HCT116 (cell line): ENCODE measurements around the gene CKAP4. TPM values are rescaled to one million over a fixed set of nuclear protein-coding genes. Genes with fewer than 3 reads are reported as not detected.

ENCODE experiments used
- ATAC-seq: fragments of 200-7000 bp; cut with Tn5 transposase; 2 replicates; pipeline ENCODE4 v1.9.1; 2020; ENCODE audit warnings: mild to moderate bottlenecking, moderate library complexity
- BruUV-seq: library from RNA; stranded (reverse); fragments of 400-500 nt; replicated peaks from 2 replicates; lab custom pipeline; 2021; lab: Mats Ljungman, UMichigan
- CTCF ChIA-PET: fragments of 300-600 bp; sonication (Branson Sonifier 250); formaldehyde crosslinking; loops from one replicate; lab custom pipeline; 2021; ENCODE audit warnings: antibody characterized with exemption; lab: Charles Lee
- POLR2A ChIA-PET: fragments of 300-600, 350-600 bp; sonication (Branson Sonifier 250); formaldehyde crosslinking; loops from one replicate; lab custom pipeline; 2021; ENCODE audit warnings: antibody characterized with exemption; lab: Charles Lee
- RAD21 ChIA-PET, 2 experiments: fragments of 300-600 bp; sonication (Branson Sonifier 250); formaldehyde crosslinking; loops; one replicate each; lab custom pipeline; 2023; ENCODE audit warnings: low total read pairs in 2 of 2; ENCODE audit not compliant: uncharacterized antibody in 2 of 2, unreplicated experiment in 2 of 2, low non-redundant PET in 1 of 2; lab: Charles Lee
- DNase-seq: peaks from one replicate; pipeline ENCODE4 v3.0.0-alpha.2; 2010; ENCODE audit warnings: low read depth, low spot score
- H2AFZ ChIP-seq: fragments of 200-600 bp; shearing (Covaris generic), sonication (generic); 2 replicates; pipeline ENCODE4 v1.6.1; 2017; ENCODE audit warnings: low read depth, mixed run types, mixed read lengths, antibody characterized with exemption, low read length; ENCODE audit not compliant: poor library complexity, severe bottlenecking
- H3K27ac ChIP-seq: 2 replicates; pipeline ENCODE4 v1.5.1; 2012; ENCODE audit warnings: low read depth, low read length
- H3K27me3 ChIP-seq: fragments of 200-600 bp; sonication (generic); 2 replicates; pipeline ENCODE4 v1.6.1; 2016; ENCODE audit warnings: mixed run types, low read length, mixed read lengths; ENCODE audit not compliant: insufficient read depth
- H3K36me3 ChIP-seq, 2 experiments: fragments of 200-500 bp in 1 of 2; fragments of 200-600 bp in 1 of 2; sonication (Bioruptor generic) in 1 of 2; sonication (generic) in 1 of 2; 2 replicates each; pipeline versions ENCODE4 v1.5.1 to v1.6.1; 2014 to 2016; ENCODE audit warnings: low read length in 2 of 2, inconsistent platforms in 1 of 2, mixed read lengths in 1 of 2, mixed run types in 1 of 2; ENCODE audit not compliant: insufficient read depth in 2 of 2, control insufficient read depth in 1 of 2
- H3K4me1 ChIP-seq, 2 experiments: fragments of 200-600 bp in 1 of 2; sonication (generic) in 1 of 2; 2 replicates each; pipeline versions ENCODE4 v1.5.1 to v1.6.1; 2012 to 2017; ENCODE audit warnings: low read length in 2 of 2, inconsistent platforms in 1 of 2, mild to moderate bottlenecking in 1 of 2, mixed read lengths in 1 of 2, mixed run types in 1 of 2, moderate library complexity in 1 of 2; ENCODE audit not compliant: insufficient read depth in 2 of 2, control insufficient read depth in 1 of 2
- H3K4me2 ChIP-seq: fragments of 200-600 bp; sonication (generic); 2 replicates; pipeline ENCODE4 v1.6.1; 2017; ENCODE audit warnings: mixed run types, low read length, mixed read lengths
- H3K4me3 ChIP-seq, 2 experiments: fragments of 200-600 bp in 1 of 2; sonication (generic) in 1 of 2; replicated peaks in 1 of 2; 2 replicates each; pipeline ENCODE4 v1.5.1; 2011 to 2016; ENCODE audit warnings: low read length in 2 of 2, control low read depth in 1 of 2, low read depth in 1 of 2, mild to moderate bottlenecking in 1 of 2, mixed read lengths in 1 of 2, mixed run types in 1 of 2
- H3K79me2 ChIP-seq: fragments of 200-600 bp; sonication (generic); 2 replicates; pipeline ENCODE4 v1.6.1; 2017; ENCODE audit warnings: mild to moderate bottlenecking, mixed run types, low read length, moderate library complexity, mixed read lengths; ENCODE audit not compliant: insufficient read depth
- H3K9ac ChIP-seq: fragments of 200-600 bp; sonication (generic); 2 replicates; pipeline ENCODE4 v1.6.1; 2016; ENCODE audit warnings: low read length, mixed read lengths
- H3K9me2 ChIP-seq: fragments of 200-600 bp; sonication (generic), shearing (Covaris generic); 2 replicates; pipeline ENCODE4 v1.6.1; 2017; ENCODE audit warnings: mixed run types, mild to moderate bottlenecking, moderate library complexity; ENCODE audit not compliant: insufficient read depth
- H3K9me3 ChIP-seq, 2 experiments: fragments of 200-500 bp in 1 of 2; fragments of 200-600 bp in 1 of 2; sonication (Bioruptor generic) in 1 of 2; sonication (generic) in 1 of 2; 2 replicates each; pipeline ENCODE4 v1.6.1; 2014 to 2017; ENCODE audit warnings: low read length in 2 of 2, mixed read lengths in 2 of 2, inconsistent platforms in 1 of 2, low read depth in 1 of 2, mild to moderate bottlenecking in 1 of 2, mixed run types in 1 of 2, moderate library complexity in 1 of 2; ENCODE audit not compliant: control insufficient read depth in 1 of 2, insufficient read depth in 1 of 2
- H4K20me1 ChIP-seq: fragments of 200-600 bp; sonication (generic), shearing (Covaris generic); 2 replicates; pipeline ENCODE4 v1.6.1; 2017; ENCODE audit warnings: mixed run types, mild to moderate bottlenecking, moderate library complexity; ENCODE audit not compliant: insufficient read depth
- ATF3 ChIP-seq: IDR thresholded peaks from 2 replicates; pipeline ENCODE4 v1.6.1; 2012
- CEBPB ChIP-seq: IDR thresholded peaks from 2 replicates; pipeline ENCODE4 v1.6.1; 2012; ENCODE audit warnings: low read depth
- EGR1 ChIP-seq: IDR thresholded peaks from 2 replicates; pipeline ENCODE4 v1.6.1; 2012; ENCODE audit warnings: low read depth
- ELF1 ChIP-seq: IDR thresholded peaks from 2 replicates; pipeline ENCODE4 v1.6.1; 2012; ENCODE audit warnings: low read depth, borderline replicate concordance
- EZH2 ChIP-seq: fragments of 200-600 bp; sonication (generic); IDR thresholded peaks from 2 replicates; pipeline ENCODE4 v1.6.1; 2017; ENCODE audit warnings: antibody characterized with exemption, mixed run types
- EZH2phosphoT487 ChIP-seq: fragments of 200-600 bp; IDR thresholded peaks from 2 replicates; pipeline ENCODE4 v1.6.1; 2018; ENCODE audit warnings: antibody characterized with exemption, borderline replicate concordance
- FOSL1 ChIP-seq: IDR thresholded peaks from 2 replicates; pipeline ENCODE4 v1.6.1; 2012; ENCODE audit warnings: low read depth
- JUND ChIP-seq: IDR thresholded peaks from 2 replicates; pipeline ENCODE4 v1.6.1; 2012
- POLR2AphosphoS5 ChIP-seq: IDR thresholded peaks from 2 replicates; pipeline ENCODE4 v1.6.1; 2011; ENCODE audit warnings: mild to moderate bottlenecking, low read depth, low read length, moderate library complexity
- RAD21 ChIP-seq: IDR thresholded peaks from 2 replicates; pipeline ENCODE4 v1.6.1; 2012; ENCODE audit warnings: low read depth, mild to moderate bottlenecking
- SIN3A ChIP-seq: IDR thresholded peaks from 2 replicates; pipeline ENCODE4 v1.6.1; 2012; ENCODE audit warnings: low read depth
- TCF7L2 ChIP-seq: IDR thresholded peaks from 2 replicates; pipeline ENCODE4 v1.7.0; 2011; ENCODE audit warnings: borderline replicate concordance, inconsistent platforms; ENCODE audit not compliant: insufficient read depth, insufficient read length; ENCODE audit errors: extremely low read depth
- YY1 ChIP-seq: IDR thresholded peaks from 2 replicates; pipeline ENCODE4 v1.6.1; 2011; ENCODE audit warnings: low read length, low read depth, moderate library complexity, mild to moderate bottlenecking; ENCODE audit not compliant: insufficient replicate concordance; ENCODE audit errors: extremely low read depth
- ZBTB33 ChIP-seq: IDR thresholded peaks from 2 replicates; pipeline ENCODE4 v1.6.1; 2011; ENCODE audit warnings: mild to moderate bottlenecking, low read length, moderate library complexity; ENCODE audit not compliant: insufficient replicate concordance; ENCODE audit errors: extremely low read depth
- ZFX ChIP-seq: fragments of 450-650 bp; IDR thresholded peaks from 2 replicates; pipeline ENCODE4 v1.6.1; 2017
- ZNF274 ChIP-seq: fragments of 200-500 bp; sonication (Bioruptor generic); IDR thresholded peaks from 2 replicates; pipeline ENCODE4 v1.6.1; 2014; ENCODE audit warnings: mild to moderate bottlenecking, low read depth, low read length, inconsistent platforms
- intact Hi-C: fragments of 100-400 bp; cut with micrococcal nuclease; formaldehyde crosslinking; loops from 2 replicates; pipeline ENCODE4 v1.10.0; 2022
- total RNA-seq: library from RNA; stranded (reverse); gene quantifications from one replicate; pipeline ENCODE4 v1.2.1, GENCODE V29; 2021; ENCODE audit not compliant: unreplicated experiment
- TF ChIP-seq, protein P1 (sequence below): IDR thresholded peaks from 2 replicates; pipeline ENCODE4 v1.6.1; 2012
- TF ChIP-seq, protein P2 (sequence below), 3 experiments: fragments of 200-600 bp in 1 of 3; sonication (generic) in 1 of 3; IDR thresholded peaks in 2 of 3; conservative IDR thresholded peaks in 1 of 3; 2 replicates each; pipeline ENCODE4 v1.5.1; 2012 to 2017; ENCODE audit warnings: low read depth in 2 of 3, low read length in 2 of 3, antibody characterized with exemption in 1 of 3, borderline replicate concordance in 1 of 3, control low read depth in 1 of 3, mild to moderate bottlenecking in 1 of 3, mixed read lengths in 1 of 3, mixed run types in 1 of 3, moderate library complexity in 1 of 3; ENCODE audit not compliant: insufficient read depth in 1 of 3

The CKAP4 gene
- total RNA-seq, 1 experiment from 2014 or later, result 45.9 TPM

DNA sequence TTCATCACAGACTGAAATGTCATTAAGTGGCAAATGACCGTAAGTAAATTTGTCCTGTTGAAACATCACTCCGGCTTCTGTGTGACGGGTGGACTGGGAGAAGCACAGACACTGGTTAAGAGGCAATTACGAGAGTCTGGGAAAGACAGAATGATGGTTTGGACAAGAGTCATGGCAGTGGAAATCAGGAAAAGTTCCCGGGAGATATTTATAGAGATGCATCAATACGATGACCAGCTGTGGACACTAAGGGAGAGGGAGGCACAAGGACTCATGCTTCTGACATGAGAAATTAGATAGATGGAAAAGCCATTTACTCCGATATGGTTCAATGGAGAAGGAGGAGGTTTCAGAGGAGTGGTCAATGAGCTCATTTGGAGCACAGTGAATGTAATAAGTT is 27.3 kb downstream of the CKAP4 start:
- Histone ChIP-seq H4K20me1 (no peaks in the 10 kb centered on the region), H3K4me1 (no peaks in the 10 kb centered on the region), H3K9ac (no peak overlapping the region), H3K36me3 (no peaks in the 10 kb centered on the region), H3K9me3 (peaks cover 9 to 17% of the 10 kb centered on the region in 2 experiments; a peak in 3 of 4 replicates), H3K27me3 (no peaks in the 10 kb centered on the region), H2AFZ (no peak overlapping the region), H3K9me2 (no peaks in the 10 kb centered on the region; the same call in 1 of the 2 replicates), H3K27ac (no peak overlapping the region), H3K4me3 (no peak overlapping the region), H3K79me2 (no peaks in the 10 kb centered on the region), H3K4me2 (no peak overlapping the region)
- no peak for ATAC-seq
- intact Hi-C loops, result loop anchor here (10.0 kb wide), 1 partner anchor 624 kb away; no protein-coding TSS in a partner anchor
- ChIA-PET RAD21 (no interaction called here), CTCF (no interaction called here), POLR2A (no interaction called here)
- no TSS peak for BruUV-seq
- TF ChIP-seq FOSL1, result no peak
- no peak for DNase-seq

DNA sequence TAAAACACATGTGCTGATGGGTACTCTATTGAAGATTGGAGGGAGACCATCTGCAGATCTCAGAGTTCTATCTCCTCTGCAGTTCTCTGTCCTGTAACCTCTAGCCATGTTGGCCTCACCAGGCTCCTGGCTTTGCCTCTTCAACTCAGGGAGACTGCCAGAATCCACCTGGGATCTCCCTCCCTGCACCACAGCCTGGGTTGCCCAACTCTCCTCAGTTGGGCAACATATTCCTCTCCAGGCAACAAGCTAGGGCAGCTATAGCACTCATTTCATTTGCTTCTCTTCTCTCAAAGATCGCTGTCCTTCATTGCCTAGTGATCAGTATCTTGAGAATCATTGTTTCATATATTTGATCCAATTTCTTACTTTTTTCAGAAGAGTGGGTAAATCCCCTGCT is 28.8 kb downstream of the CKAP4 start:
- H4K20me1 ChIP-seq, result no peaks in the 10 kb centered on the region
- H3K4me1 ChIP-seq, result no peaks in the 10 kb centered on the region
- no peak overlapping the region for H3K27ac ChIP-seq
- no peak overlapping the region for H3K4me2 ChIP-seq
- RAD21 ChIA-PET, result no interaction called here
- ATAC-seq (no peak), DNase-seq (no peak)
- BruUV-seq, result no TSS peak
- POLR2A ChIA-PET, result no interaction called here
- TF ChIP-seq EZH2phosphoT487 (no peak), POLR2AphosphoS5 (no peak), ZFX (no peak), ELF1 (no peak), EZH2 (no peak), YY1 (no peak), ZBTB33 (no peak), RAD21 (no peak), TCF7L2 (no peak), ZNF274 (no peak), CEBPB (no peak), ATF3 (no peak), SIN3A (no peak), EGR1 (no peak), JUND (no peak)
- TF ChIP-seq, protein P1, sequence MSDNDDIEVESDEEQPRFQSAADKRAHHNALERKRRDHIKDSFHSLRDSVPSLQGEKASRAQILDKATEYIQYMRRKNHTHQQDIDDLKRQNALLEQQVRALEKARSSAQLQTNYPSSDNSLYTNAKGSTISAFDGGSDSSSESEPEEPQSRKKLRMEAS, result no peak
- TF ChIP-seq, protein P2, sequence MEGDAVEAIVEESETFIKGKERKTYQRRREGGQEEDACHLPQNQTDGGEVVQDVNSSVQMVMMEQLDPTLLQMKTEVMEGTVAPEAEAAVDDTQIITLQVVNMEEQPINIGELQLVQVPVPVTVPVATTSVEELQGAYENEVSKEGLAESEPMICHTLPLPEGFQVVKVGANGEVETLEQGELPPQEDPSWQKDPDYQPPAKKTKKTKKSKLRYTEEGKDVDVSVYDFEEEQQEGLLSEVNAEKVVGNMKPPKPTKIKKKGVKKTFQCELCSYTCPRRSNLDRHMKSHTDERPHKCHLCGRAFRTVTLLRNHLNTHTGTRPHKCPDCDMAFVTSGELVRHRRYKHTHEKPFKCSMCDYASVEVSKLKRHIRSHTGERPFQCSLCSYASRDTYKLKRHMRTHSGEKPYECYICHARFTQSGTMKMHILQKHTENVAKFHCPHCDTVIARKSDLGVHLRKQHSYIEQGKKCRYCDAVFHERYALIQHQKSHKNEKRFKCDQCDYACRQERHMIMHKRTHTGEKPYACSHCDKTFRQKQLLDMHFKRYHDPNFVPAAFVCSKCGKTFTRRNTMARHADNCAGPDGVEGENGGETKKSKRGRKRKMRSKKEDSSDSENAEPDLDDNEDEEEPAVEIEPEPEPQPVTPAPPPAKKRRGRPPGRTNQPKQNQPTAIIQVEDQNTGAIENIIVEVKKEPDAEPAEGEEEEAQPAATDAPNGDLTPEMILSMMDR (IDR thresholded peaks at IDR 0.05 in 2 of 3, conservative IDR thresholded peaks at IDR 0.05 in 1 of 3; ENCODE audit: borderline replicate concordance in 1 of 3, insufficient read depth in 1 of 3, low read depth in 2 of 3, low read length in 2 of 3), result no peak
- no peak overlapping the region for H3K9ac ChIP-seq
- H3K9me3 ChIP-seq, result peaks cover 9 to 17% of the 10 kb centered on the region in 2 experiments; a peak in 3 of 4 replicates
- no peaks in the 10 kb centered on the region; the same call in 1 of the 2 replicates for H3K9me2 ChIP-seq
- no peaks in the 10 kb centered on the region for H3K79me2 ChIP-seq
- no peaks in the 10 kb centered on the region for H3K36me3 ChIP-seq
- no peak overlapping the region for H2AFZ ChIP-seq
- CTCF ChIA-PET, result no interaction called here
- no peak overlapping the region for H3K4me3 ChIP-seq
- H3K27me3 ChIP-seq, result no peaks in the 10 kb centered on the region
- intact Hi-C loops, result no loop called here
